ENCODE measurements around the gene LEKR1.
"Not testable (repeated sequence)": the region's sequence is repeated elsewhere in the genome, so short reads cannot be mapped to it uniquely, and the experiment has no call there.

The LEKR1 gene

DNA sequence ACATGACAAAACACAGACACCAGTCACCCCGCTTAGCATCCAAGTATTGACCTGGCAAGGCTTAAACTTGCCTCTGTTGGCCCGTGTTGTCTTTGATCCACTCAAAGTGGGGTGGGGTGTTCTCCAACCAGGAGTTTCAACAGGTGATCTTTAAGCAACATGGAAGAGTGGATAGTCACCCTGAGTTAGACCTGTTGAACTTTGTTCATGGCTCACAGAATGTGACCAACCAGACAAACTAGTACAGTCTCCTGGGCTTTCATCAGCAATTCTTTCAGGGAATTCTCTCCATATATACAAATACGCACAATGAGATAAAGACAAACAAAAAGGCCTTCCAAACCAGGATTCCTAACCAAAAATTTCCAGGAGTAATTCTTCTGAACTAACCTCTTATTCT lies 11.9 kb downstream of the LEKR1 start:
- DNase-seq, result no peak

DNA sequence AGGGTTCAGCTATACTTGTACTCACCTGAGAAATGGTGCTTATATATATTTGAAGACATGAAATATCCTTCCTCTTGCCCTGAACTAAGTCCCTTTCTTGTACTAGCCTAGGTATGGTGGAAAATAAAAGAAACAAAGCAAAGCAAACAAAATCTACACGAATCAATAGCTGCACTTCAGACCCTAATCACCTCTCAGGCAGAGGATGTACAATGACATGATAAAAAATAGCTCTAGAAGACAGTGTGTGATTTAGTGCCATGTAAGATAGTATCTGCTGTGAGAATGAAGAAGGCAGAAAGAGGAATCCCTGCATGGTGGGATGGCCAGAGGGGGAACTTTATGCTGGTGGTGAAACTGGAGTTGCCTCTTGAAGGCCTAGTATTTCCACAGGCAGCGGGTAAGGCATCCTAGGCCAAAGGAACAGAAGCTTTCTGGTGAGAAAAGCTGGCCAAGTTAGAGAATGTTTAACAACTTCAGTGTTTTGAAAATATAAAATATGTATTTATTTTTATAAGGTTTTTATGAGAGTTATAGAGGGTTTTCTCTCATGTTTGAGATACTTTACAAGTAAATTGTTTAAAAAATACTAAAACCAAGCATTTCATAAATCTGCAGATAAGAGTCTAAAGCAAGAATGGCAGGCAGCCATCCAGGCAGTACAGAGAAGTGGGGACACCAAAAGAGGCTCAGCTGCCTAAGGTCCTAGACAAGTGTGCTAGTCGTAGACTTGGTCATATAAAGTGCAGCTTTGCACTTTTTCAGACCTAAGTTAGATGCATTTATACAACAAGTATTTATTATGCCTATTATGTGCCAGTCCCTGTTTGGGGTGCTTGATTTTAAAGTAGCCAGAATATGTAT lies 14.9 kb downstream of the LEKR1 start:
- DNase-seq, result no peak

DNA sequence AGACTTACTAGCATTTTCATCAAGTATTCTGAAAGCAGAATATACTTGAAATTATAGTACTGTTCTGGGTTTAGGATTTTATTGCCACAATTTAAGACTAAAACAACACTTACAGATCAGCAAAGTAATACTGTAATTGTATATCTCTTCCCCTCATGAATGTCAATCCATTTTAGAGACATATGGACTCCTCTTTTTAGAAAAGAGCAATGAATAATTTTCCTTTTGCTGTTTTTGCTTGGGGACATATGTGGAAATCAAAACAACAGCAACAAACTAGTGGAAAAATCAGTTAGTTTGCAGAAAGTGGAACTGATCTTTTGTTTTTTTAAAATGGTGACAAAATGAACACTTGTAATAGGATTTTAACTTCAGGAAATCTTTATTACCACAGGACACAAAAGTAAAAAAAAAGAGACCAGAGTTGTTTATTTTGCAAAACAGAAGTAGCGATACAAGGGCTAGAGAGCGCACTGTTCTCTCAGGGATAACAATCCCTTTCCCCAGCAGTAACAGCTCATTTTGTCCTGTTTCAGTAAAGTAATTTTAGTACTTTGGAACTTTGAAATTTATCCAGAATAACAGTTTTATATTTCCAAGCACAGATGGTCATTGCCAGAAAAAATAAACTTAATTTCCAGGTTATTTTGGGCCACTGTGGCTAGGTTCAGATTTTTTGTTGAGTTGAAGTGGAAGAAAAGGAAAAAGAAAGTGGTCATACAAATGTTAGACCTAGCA lies 17.1 kb downstream of the LEKR1 start:
- no peak for DNase-seq

DNA sequence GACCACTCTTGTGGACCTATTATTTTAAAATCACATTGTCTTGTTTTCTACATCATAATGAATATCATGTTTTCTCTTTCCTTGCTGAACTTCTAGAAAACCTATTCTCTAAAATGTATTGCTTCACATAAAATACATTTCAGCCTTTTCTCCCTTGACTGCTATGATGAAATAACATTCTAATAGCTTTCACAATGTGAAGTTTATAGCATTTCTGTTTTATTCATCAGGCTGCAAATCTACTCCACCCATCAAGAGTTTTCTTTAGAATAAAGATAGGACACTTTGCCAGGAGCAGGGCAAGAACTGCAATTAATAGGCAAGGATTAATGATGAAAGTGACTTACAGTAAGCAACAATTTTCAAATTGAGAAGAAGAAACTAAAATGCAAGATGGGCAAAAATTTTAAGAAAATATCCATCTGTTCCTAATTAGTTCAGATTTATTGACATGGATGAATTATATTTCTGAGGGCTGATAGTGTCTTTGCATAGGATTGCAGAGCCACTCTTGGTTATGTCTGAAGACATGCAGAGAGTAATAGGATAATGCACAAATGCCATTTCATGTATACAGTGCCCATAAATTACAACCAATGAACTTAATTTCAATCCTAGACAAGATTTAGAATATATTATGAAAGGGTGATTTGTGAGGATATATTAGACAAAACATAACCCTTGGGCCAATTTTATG lies 21.7 kb downstream of the LEKR1 start:
- DNase-seq, result no peak

DNA sequence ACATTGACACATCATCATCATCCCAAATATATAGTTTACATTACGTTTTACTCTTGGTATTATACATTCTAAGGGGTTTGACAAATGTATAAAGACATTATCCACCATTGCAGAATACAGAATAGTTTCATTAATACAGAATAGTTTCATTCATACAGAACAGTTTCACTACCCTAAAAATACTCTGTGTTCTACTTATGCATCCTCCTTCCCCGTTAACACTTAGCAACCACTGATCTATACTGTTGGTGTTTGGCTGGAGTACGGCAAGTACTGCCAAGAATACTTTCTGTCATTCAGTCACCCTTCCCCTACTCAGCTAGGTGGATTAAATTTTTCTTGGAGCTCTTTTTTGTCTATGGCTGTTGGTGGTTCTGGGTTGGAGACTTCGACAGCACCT lies 33.4 kb downstream of the LEKR1 start:
- DNase-seq, result no peak

DNA sequence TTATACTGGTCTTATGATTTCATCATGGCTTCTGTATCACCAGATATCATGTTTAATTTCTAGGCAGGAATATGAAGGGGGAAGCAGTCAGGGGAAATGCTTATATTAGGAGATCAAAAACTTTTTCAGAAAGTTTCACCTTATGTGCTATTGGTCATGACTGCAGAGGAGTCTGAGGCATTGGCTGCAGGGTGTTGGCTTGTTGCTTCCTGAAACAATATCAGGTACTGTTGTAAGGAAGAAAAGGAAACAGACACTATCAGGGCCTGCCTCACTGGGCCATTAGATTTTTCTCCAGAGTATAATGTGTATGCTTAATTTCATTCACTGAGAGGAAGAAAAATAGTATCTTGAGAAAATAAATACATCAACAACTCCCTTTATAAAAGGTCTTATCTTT lies 34.7 kb downstream of the LEKR1 start:
- no peak for DNase-seq

DNA sequence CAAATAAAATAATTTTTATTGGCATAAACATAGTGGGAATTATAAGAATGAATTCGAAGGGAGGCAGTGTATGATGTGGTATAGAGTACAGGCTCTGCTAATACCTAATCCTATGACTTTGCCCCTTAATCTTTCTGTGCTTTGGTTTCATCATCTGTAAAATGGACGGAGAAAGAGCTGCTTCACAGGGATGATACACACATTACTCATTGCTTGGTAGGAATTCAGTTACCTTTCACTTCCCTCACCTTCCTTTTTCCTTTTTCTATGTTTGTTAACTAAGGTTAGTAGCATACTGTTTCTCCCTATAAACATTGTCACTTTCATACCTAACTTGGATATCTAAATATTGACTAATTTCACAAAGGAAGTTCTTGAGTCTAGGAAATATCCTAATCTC lies 36.2 kb downstream of the LEKR1 start:
- no peak for DNase-seq

DNA sequence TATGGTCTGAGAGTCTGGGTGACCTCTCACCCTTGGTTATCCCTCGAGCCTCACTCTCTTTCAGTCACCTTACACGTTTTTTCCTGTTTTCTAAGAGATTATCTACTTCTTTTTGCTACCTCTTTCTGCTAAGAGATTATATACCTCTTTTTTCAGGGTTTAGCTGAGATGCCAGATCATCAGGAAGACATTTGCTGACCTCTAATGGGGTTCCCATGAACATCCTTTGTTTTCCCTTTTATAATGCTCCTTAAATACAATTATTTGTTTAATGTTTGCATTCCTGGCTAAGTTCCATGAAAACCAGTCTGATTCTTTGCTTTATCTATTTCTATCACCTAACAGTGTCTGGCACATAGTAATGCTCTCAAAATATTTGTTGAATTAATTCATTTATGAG lies 39.6 kb downstream of the LEKR1 start:
- DNase-seq, result no peak

DNA sequence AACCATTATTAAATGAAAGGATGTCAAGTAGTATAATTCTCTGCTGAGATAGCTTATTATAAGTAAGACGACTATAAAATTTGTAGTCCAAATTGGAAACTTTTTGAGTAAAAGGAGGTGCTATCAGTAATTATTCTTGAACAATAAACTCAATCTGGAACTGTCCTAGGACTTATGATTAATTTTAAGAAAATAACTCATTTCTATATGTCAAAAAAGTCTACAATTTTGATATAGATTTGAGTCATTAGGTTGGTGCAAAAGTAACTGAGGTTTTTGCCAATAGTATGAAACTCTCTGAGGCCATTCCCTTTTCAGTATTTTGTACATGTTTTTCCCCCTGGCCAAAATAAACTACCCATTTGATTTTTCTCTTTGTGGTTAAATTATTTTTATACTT lies 41.0 kb downstream of the LEKR1 start:
- DNase-seq, result no peak

DNA sequence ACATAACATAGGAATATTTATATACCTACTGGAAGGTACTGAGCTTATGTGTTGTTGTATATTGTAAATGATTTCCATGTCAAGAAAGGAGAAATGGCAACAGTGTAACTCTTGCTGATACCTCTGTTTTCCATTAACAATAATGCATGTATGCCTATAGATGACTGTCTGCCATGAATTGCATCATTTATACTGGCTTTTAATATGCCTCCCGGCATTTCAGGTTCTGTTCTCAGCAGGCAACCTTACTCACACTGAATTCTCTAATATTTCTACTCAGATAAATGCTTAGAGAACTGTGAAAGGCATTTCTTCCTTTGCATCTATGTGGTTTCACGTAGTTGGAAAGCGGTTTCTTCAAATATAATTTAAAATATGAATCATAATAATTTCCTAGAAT lies 41.8 kb downstream of the LEKR1 start:
- no peak for DNase-seq

DNA sequence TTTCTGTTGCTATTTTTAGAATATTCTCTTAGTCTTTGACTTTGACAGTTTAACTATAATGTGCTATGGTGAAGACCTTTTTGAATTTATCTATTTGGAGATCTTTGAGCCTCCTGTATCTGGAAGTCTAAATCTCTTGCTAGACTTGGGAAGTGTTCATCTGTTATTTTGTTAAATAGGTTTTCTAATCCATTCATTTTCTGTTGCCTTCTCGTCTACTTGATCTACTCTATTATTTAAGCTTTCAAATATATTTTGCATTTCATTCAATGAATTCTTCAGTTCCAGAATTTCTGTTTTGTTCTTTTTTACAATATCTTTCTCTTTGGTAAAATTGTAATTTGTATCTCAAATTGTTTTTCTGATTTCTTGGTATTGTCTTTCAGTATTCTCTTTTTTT lies 47.8 kb downstream of the LEKR1 start:
- no peak for DNase-seq

DNA sequence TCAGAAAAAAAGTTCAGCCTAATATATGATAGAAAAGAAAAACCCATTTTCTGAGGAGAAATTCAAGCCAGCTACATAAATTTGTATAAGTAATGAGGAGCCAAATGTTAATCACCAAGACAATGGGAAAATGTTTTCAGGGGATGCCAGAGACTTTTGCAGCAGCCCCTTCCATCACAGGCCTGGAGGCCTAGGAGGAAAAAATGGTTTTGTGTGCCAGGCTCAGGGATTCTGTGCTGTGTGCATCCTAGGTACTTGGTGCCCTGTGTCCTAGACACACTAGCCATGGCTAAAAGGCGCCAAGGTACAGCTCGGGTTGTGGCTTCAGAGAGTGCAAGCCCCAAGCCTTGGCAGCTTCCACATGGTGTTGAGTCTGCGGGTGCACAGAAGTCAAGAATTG lies 53.3 kb downstream of the LEKR1 start:
- not testable (repeated sequence) for DNase-seq

DNA sequence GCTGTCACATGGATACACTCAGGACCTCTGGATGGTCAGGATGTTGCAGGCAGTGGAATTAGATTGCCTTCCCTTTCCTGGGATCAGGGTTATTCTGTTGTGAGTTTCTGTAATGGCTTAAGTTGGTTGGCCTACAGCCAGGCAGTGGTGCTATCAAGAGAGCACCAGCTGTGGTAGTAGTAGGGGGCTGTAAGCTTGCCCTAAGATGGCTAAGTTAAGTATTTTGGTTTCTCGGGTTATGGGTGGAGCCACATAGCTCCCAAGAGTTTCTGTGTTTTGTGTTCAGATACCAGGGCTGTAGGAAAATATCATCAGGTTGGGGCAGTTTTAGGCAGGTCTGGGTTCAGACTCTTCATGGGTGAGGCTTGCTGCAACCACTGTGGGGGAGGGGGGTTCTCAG lies 59.6 kb downstream of the LEKR1 start:
- no peak for DNase-seq

DNA sequence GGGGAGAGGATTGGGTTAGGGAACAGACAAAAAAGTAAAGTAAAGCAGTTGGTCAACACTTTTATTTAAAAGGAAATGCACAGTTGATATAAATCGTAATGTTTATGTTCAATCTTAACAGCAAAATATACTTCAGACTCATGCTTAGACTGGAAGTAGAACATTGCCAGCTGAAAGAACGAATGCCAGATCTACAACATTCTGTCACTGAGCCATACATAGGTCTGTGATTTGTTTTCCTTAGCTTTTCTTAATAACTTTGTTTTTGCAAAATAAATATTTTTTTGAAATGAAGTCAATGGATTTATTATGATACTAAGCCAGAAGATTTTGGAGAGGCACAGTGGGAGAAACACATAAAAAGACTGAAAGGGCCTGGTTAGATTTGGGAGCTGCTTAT lies 62.0 kb downstream of the LEKR1 start:
- DNase-seq, result no peak

DNA sequence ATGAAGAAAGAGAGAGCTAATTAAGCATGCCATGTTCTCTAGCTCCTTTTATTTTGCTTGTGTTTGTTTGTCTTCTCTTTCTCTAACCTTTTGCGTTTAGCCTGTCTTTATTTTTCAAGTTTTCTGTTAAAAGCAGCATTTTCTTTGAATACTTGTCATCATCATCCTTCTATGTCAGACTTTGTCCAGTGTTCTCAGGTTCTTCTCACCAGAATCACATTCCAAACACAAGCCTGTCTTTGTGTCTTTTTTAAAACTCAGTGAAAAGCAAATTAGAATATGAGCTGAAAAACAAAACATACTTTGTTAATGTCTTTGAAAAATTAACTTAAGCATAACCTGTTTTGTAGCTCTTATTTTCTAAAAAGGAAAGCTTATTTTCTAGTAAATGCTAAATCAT lies 62.4 kb downstream of the LEKR1 start:
- no peak for DNase-seq

DNA sequence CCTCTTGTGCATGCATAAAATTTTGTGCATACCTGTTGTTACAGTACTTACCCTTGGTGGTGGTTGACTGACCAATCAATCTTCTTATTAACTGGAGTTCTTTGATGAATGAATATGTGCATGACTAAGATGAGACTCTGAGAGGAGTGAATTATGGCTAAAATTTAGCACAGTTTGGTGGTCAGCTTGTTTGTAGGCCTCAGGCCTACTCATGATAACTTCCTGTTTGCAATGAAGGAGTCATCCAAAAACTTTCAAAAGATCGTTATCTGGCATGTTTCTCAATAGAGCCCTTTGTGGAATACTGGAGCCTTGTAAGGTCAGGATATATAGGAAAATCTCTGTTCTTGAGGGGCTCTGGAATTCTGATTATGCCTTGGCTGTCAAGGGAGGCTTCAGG lies 66.5 kb downstream of the LEKR1 start:
- no peak for DNase-seq

DNA sequence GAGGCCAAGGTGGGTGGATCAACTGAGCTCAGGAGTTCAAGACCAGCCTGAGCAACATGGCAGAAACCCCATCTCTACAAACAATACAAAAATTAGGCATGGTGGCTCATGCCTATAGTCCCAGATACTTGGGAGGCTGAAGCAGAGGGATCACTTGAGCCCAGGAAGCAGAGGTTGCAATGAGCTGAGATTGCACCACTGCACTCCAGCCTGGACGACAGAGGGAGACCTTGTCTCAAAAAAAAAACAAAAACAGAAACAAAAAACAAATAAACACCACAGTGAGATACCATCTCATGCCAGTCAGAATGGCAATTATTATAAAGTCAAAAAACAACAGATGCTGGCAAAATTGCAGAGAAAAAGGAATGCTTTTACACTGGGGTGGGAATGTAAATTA lies 69.2 kb downstream of the LEKR1 start:
- not testable (repeated sequence) for DNase-seq

DNA sequence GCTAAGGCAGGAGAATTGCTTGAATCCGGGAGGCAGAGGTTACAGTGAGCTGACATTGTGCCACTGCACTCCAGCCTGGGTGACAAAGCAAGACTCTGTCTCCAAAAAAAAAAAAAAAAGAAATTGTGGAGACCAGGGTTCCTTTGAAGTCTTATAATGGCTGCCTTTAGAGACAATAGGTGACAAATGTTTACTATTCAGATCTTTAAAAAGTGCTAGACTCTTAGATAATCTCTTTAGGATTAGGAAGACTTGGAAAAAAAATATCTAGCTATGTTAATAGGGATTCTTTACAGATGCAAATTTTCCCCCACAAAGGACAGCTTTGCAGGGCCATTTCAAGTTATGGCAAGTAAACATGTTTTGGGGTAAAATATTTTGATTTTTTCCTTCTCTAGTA lies 71.7 kb downstream of the LEKR1 start:
- not testable (repeated sequence) for DNase-seq

DNA sequence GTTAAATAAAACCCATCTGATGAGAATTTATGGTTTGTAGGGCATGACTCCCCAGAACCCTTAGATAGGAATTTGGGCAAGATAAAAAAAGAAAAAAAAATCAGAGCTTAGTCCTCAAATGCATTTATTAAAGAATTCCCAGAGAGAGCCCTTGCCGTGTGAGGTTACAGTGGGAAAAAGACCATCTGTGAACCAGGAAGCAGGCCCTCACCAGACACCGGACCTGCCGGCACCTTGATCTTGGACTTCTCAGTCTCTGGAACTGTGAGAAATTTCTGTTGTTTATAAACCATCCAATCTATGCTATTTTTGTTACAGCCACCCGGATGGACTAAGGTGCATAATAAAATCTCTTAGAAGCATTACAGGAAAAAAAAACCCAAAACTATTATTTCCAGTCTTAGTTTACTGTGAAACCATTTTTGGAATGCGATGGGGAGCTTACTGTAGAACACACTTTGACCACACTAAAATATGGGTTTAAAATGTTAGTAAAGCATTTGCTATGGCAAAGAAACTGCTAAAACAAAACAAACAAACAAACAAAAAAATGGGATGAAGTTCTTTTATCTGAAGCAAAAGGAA lies 72.2 kb downstream of the LEKR1 start:
- no peak for DNase-seq

DNA sequence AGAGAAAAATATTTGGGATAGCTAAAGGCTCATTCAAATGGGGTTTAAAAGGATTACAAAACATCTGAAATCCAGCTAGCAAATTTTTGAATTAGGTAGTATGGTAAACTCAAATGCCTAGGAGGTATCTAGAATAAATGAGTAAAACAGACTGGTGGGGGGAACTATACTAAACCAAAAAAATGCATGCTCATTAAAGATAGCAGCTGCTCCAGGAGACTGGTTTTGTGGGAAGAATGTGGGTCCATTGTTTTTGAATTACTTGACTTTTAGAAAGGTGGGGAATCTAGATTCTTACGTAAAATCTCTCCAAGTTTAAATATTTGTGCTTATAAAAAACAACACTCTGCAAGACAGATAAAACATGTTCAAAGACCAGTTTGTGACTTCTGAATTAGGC lies 73.8 kb downstream of the LEKR1 start:
- DNase-seq, result no peak

DNA sequence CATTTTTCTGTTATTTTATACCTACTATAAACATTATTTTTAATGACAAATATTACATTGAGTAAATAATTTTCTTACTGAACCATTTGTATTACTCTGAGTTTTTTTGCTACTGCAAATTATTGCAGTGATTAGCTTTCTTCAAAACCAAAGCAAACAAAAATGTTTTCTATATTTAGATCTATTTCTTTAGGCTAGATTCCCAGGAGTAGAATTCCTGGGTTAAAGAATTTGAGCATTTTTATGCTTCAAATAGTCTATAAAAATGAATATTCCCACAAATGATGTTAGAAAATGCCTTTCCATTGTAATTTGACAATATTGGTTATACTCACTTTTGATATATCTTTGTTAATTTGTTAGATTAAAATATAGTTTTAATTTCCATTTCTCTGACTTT lies 76.8 kb downstream of the LEKR1 start:
- DNase-seq, result no peak

DNA sequence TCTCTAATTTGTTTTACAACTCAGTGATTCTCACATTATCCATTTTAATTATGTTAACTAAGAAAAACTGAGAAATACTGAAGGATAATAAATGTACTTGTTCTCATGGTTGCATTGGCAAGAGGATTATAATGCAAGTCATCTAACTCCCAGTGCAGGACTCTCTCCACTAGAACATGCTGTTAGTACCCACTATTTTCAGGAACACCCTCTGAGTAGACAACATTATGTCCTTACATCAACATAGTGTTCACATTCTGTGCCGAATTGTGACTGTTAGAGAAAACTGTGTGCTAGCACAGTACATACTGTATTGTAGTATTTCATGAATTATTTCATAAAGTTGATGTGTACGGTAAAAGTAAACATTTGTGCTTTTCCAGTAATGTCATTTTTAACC lies 80.1 kb downstream of the LEKR1 start:
- DNase-seq, result no peak

DNA sequence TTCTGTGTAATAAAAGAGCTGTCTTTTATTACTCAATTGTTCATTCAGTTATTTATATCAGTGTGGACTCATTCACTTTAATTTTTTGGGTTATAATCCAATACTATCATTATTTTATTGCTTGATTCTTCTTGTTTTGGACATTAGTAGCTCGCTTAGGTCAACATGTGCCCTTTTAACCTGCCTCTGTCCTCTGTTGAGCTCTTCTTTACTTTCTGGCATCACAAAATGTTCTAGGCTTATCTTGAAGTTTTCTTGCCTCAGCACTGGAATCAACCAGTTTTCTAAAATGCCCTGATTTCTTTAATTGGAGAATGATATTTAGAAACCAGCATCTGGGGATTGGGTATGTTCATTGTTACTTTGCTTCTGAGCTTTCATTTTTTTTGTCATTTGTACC lies 82.2 kb downstream of the LEKR1 start:
- no peak for DNase-seq
